Measurements from ENCODE around the gene AMBP. TPM values are rescaled to one million over a fixed set of nuclear protein-coding genes. Genes with fewer than 3 reads are reported as not detected.

AMBP gene
- polyA plus RNA-seq, 1 experiment = 0.22 TPM

DNA sequence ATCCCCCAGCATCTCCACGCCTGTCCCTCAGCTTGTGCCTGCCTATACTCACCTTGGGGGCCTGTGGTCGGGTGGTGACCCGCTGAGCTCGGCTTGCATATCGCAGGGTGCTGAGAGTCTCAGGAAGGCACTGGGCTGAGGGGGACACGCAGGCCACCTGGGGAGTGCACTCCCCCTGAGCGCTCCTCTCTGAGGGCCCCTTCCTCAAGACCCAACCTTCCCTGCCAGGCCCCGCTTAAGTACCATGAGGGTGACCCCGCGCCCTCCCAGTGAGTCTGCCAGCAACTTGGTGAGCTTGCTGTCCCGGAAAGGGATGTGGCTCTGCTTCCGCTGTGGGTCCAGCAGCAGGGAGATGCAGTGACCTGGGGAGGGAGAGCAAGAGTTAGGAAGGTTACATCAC, 16.9 kb upstream of the AMBP start:
- Histone ChIP-seq H3K4me3 (ENCODE audit: low read depth, low read length) (no peak overlapping the region), H3K27me3 (ENCODE audit: control insufficient read depth, insufficient read depth, low read length) (peaks cover 15% of the 10 kb centered on the region), H3K36me3 (ENCODE audit: control insufficient read depth, insufficient read depth, low read length) (no peaks in the 10 kb centered on the region)
- ChIA-PET POLR2A (no interaction called here), CTCF (interaction anchor here (1.0 to 8.0 kb wide), 3 partner anchors 11 to 196 kb away, joined by 3 to 66 read pairs (median 41); no protein-coding TSS in a partner anchor)
- TF ChIP-seq, protein P1, sequence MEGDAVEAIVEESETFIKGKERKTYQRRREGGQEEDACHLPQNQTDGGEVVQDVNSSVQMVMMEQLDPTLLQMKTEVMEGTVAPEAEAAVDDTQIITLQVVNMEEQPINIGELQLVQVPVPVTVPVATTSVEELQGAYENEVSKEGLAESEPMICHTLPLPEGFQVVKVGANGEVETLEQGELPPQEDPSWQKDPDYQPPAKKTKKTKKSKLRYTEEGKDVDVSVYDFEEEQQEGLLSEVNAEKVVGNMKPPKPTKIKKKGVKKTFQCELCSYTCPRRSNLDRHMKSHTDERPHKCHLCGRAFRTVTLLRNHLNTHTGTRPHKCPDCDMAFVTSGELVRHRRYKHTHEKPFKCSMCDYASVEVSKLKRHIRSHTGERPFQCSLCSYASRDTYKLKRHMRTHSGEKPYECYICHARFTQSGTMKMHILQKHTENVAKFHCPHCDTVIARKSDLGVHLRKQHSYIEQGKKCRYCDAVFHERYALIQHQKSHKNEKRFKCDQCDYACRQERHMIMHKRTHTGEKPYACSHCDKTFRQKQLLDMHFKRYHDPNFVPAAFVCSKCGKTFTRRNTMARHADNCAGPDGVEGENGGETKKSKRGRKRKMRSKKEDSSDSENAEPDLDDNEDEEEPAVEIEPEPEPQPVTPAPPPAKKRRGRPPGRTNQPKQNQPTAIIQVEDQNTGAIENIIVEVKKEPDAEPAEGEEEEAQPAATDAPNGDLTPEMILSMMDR (IDR thresholded peaks at IDR 0.05; ENCODE audit: insufficient read depth, low read depth, low read length) = no peak
- no peak for DNase-seq (ENCODE audit: low read depth)

DNA sequence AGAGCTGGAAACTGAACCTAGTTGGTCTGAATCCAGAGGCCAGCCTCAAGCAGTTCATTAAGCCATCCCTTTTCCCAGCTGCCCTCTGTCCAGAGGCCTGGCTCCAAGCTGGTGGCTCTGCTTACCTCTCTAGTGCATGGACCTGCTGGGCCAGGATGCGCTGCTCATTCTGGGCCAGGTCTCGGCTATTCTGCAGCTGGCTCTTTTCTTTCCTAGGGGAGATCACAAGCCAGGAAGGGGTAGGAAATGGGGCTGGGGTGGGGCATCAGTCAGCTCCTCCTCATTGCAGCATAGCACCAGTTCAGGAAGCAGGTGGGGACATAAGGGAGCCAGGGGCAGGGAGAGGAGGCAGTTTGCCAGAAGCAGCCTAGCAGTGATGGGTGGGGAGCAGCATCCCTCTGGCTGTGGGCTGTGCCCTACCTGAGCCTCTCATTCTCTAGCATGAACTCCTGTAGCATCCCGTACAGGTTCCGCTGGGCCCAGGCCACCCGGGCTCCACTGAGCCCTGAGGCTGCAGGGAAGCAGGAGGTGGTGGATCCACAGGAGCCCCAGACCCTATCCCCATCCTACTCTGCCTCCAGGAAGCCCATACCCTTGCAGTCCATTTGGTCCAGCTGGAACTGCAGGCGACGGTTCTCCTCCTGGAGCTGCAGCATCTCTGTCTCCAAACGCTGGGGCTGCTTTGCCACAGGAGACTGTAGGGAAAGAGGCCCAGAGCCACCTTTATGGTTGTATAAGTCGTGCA, 15.8 kb upstream of the AMBP start:
- TF ChIP-seq, protein P1 (IDR thresholded peaks at IDR 0.05; ENCODE audit: insufficient read depth, low read depth, low read length) = no peak
- DNase-seq (ENCODE audit: low read depth) = no peak
- POLR2A ChIA-PET = no interaction called here
- CTCF ChIA-PET = interaction anchor here (1.0 to 8.0 kb wide), 5 partner anchors 10 to 356 kb away, joined by 3 to 66 read pairs (median 4); no protein-coding TSS in a partner anchor
- no peaks in the 10 kb centered on the region for H3K36me3 ChIP-seq (ENCODE audit: control insufficient read depth, insufficient read depth, low read length)
- peaks cover 14% of the 10 kb centered on the region for H3K27me3 ChIP-seq (ENCODE audit: control insufficient read depth, insufficient read depth, low read length)
- H3K4me3 ChIP-seq (ENCODE audit: low read depth, low read length) = no peak overlapping the region

DNA sequence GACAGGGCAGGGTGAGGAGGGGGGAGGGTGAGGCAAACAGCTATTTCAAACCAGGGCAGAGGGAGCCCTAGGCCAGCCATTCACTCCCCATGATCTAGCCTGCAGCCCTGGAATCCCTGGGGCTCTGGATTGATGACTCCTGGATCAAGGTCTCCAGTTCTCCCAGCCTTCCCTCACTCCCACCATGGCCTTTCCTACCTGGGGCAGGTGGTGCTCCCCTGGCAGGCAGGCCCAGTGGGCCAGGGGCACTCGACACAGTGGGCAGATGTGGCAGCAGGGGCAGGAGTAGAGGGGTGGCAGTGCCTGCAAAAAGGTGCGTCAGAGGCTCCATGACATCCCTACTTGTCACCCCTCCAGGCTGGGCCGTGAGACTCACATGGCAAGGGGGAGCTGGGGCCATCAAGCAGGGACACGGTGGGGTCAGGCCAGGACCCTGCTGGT, 15.0 kb upstream of the AMBP start:
- ChIA-PET POLR2A (no interaction called here), CTCF (interaction anchor here (1.0 to 8.0 kb wide), 4 partner anchors 9 to 355 kb away, joined by 3 to 66 read pairs (median 22); no protein-coding TSS in a partner anchor)
- Histone ChIP-seq H3K36me3 (ENCODE audit: control insufficient read depth, insufficient read depth, low read length) (no peaks in the 10 kb centered on the region), H3K27me3 (ENCODE audit: control insufficient read depth, insufficient read depth, low read length) (peaks cover 12% of the 10 kb centered on the region), H3K4me3 (ENCODE audit: low read depth, low read length) (no peak overlapping the region)
- TF ChIP-seq, protein P1 (IDR thresholded peaks at IDR 0.05; ENCODE audit: insufficient read depth, low read depth, low read length) = no peak
- DNase-seq (ENCODE audit: low read depth) = no peak

DNA sequence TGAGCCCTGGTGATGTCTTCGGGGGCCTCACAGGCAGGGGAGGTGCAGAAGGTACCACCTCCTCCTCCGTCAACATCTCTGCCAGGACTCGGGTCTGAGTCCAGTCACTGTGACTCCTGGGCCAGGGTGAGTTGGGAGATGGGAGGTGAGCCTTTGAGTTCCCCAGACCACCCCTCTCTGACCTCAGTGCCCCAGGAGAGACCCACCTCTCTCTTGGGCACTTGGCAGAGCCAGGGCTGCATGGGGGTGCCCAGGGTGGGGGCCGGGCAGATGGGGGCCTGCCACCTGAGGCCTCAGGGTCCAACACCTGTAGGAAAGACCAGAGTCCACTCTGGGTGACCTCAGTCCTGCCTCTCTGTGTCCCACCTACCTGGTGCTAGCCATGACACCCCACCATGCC, 14.2 kb upstream of the AMBP start:
- TF ChIP-seq, protein P1 (IDR thresholded peaks at IDR 0.05; ENCODE audit: insufficient read depth, low read depth, low read length) = no peak
- POLR2A ChIA-PET = no interaction called here
- CTCF ChIA-PET = interaction anchor here (4.6 kb wide), 1 partner anchor 16 kb away, joined by 41 read pairs; no protein-coding TSS in a partner anchor

DNA sequence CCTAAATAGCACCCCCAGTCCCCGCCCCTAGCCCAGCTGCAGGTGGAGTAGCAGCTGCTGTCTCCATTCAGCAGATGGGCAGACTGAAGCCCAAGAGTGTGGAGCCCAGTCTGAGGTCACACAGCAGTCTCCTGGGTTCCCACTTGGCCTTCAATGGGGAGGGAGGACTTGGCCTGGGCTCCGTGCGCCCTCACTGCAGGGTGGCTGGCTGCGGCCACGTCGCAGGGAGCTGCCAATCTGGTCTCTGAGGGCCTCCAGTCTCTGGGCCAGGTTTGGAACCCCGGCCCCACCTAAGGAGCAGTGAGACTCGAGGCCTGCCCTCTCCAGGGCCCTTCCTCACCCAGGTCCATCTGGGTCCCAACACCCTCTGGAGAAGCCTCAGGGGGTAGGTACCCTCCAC, 13.6 kb upstream of the AMBP start:
- Histone ChIP-seq H3K36me3 (ENCODE audit: control insufficient read depth, insufficient read depth, low read length) (no peaks in the 10 kb centered on the region), H3K27me3 (ENCODE audit: control insufficient read depth, insufficient read depth, low read length) (peaks cover 8% of the 10 kb centered on the region), H3K4me3 (ENCODE audit: low read depth, low read length) (no peak overlapping the region)
- no peak for DNase-seq (ENCODE audit: low read depth)
- POLR2A ChIA-PET = no interaction called here
- CTCF ChIA-PET = no interaction called here
- TF ChIP-seq, protein P1 (IDR thresholded peaks at IDR 0.05; ENCODE audit: insufficient read depth, low read depth, low read length) = no peak

More for the DNA sequence above, 14.2 kb upstream of the AMBP start:
- H3K36me3 ChIP-seq (ENCODE audit: control insufficient read depth, insufficient read depth, low read length) = no peaks in the 10 kb centered on the region
- no peak for DNase-seq (ENCODE audit: low read depth)
- H3K27me3 ChIP-seq (ENCODE audit: control insufficient read depth, insufficient read depth, low read length) = peaks cover 8% of the 10 kb centered on the region
- no peak overlapping the region for H3K4me3 ChIP-seq (ENCODE audit: low read depth, low read length)
